GM12892 (cell line): Measurements from ENCODE around the gene DERL3.

Experiments
- POLR2A ChIP-seq: IDR thresholded peaks from 2 replicates; pipeline ENCODE4 v1.6.1; 2011; ENCODE audit warnings: low read depth, low read length, control low read depth
- POLR2AphosphoS5 ChIP-seq: IDR thresholded peaks from 2 replicates; pipeline ENCODE4 v1.6.1; 2011; ENCODE audit warnings: low read depth, low read length, control low read depth

- no peak for TF ChIP-seq POLR2A
- no peak for TF ChIP-seq POLR2AphosphoS5
Measured at GRCh38 chr22:23846081-23846469, 7.3 kb upstream of the DERL3 start.
